ENCODE data around the gene GPR132. TPM values are rescaled to one million over a fixed set of nuclear protein-coding genes. Genes with fewer than 3 reads are reported as not detected.

GPR132 gene
- total and polyA plus RNA-seq, 2 experiments from 2014 or later = 0.14 TPM; not detected in 1

- TF ChIP-seq STAT1 (IDR thresholded peaks at IDR 0.05; ENCODE audit: unreplicated experiment) = no peak
- no peak for TF ChIP-seq ZNF462 (CRISPR knock-in tag; IDR thresholded peaks at IDR 0.05)
- TF ChIP-seq NANOG (IDR thresholded peaks at IDR 0.05; ENCODE audit: borderline replicate concordance) = no peak
- no peak for TF ChIP-seq ZNF331 (CRISPR knock-in tag; IDR thresholded peaks at IDR 0.05; ENCODE audit: low read depth)
- TF ChIP-seq CREB1 (CRISPR knock-in tag; IDR thresholded peaks at IDR 0.05; ENCODE audit: low read depth) = no peak
- TF ChIP-seq ETS1 (IDR thresholded peaks at IDR 0.05) = no peak
- no peak for TF ChIP-seq JUNB (IDR thresholded peaks at IDR 0.05; ENCODE audit: unreplicated experiment)
- TF ChIP-seq REST (IDR thresholded peaks at IDR 0.05; ENCODE audit: unreplicated experiment) = no peak
- TF ChIP-seq CTCF (conservative IDR thresholded peaks at IDR 0.05; ENCODE audit: low read depth in 2 of 2) = no peak
- TF ChIP-seq EZH2phosphoT487 (IDR thresholded peaks at IDR 0.05; ENCODE audit: unreplicated experiment) = no peak
- TF ChIP-seq ZNF114 (CRISPR knock-in tag; IDR thresholded peaks at IDR 0.05) = no peak
- TF ChIP-seq POLR2AphosphoS5 (IDR thresholded peaks at IDR 0.05; ENCODE audit: low read depth) = no peak
- no peak for TF ChIP-seq EZH2 (IDR thresholded peaks at IDR 0.05; ENCODE audit: low read depth, unreplicated experiment)
- H2AFZ ChIP-seq = no peak overlapping the region
- H3K36me3 Mint-ChIP-seq (ENCODE audit: low read depth) = no peaks in the 10 kb centered on the region
Observed at GRCh38 chr14:105052110-105052458, 13.1 kb downstream of the GPR132 start.

More at GRCh38 chr14:105052110-105052458, 13.1 kb downstream of the GPR132 start:
- no peaks in the 10 kb centered on the region for H3F3A ChIP-seq (replicated peaks; ENCODE audit: low read depth)
- no peaks in the 10 kb centered on the region for H3K9me2 ChIP-seq (ENCODE audit: insufficient read depth)
- ATAC-seq = no peak
- peaks cover 6% of the 10 kb centered on the region; the same call in 1 of the 2 replicates for H3K4me1 ChIP-seq (ENCODE audit: insufficient read depth)
- H3K27me3 Mint-ChIP-seq (ENCODE audit: insufficient read depth, low read depth, poor library complexity) = peaks cover 35% of the 10 kb centered on the region
- H3K79me2 ChIP-seq (replicated peaks; ENCODE audit: insufficient read depth) = no peaks in the 10 kb centered on the region
- H3K9me3 Mint-ChIP-seq = no peaks in the 10 kb centered on the region
- H3K27me3 ChIP-seq (ENCODE audit: insufficient read depth) = peaks cover 6% of the 10 kb centered on the region; the same call in 1 of the 2 replicates
- no peaks in the 10 kb centered on the region for H4K20me1 ChIP-seq (replicated peaks; ENCODE audit: insufficient read depth)
- H3K4me1 Mint-ChIP-seq = peaks cover 20% of the 10 kb centered on the region
- no peaks in the 10 kb centered on the region for H3K36me3 ChIP-seq (ENCODE audit: insufficient read depth)
- no peak overlapping the region for H3K4me3 Mint-ChIP-seq
- H3K4me2 ChIP-seq = no peak overlapping the region
- no peak overlapping the region for H3K27ac Mint-ChIP-seq
- no peak overlapping the region for H3K27ac ChIP-seq (ENCODE audit: low read depth)
- no peak for DNase-seq (ENCODE audit: low spot score)
- no peak overlapping the region for H3K4me3 ChIP-seq
